ENCODE measurements around the gene MARCHF10.

DNA sequence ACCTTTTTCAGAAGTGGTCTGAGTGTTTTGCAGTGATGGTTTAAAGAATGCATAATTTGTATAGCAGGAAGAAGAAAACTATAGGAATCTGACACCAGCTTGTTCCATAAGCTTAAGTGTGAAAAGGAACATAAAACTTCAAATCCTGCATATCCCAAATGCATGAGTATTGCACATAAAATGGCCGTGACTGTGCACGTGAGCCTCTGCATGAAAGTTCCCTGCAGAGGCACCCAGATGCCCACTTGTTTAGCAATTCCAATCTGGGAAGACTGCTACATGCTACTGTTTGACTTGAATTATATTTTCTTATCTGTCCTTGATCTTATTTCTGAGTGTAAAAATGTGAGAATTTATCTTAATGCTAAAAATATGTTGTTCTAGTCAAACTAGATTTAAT, 21.5 kb downstream of the MARCHF10 start:
- TF ChIP-seq, protein P1, sequence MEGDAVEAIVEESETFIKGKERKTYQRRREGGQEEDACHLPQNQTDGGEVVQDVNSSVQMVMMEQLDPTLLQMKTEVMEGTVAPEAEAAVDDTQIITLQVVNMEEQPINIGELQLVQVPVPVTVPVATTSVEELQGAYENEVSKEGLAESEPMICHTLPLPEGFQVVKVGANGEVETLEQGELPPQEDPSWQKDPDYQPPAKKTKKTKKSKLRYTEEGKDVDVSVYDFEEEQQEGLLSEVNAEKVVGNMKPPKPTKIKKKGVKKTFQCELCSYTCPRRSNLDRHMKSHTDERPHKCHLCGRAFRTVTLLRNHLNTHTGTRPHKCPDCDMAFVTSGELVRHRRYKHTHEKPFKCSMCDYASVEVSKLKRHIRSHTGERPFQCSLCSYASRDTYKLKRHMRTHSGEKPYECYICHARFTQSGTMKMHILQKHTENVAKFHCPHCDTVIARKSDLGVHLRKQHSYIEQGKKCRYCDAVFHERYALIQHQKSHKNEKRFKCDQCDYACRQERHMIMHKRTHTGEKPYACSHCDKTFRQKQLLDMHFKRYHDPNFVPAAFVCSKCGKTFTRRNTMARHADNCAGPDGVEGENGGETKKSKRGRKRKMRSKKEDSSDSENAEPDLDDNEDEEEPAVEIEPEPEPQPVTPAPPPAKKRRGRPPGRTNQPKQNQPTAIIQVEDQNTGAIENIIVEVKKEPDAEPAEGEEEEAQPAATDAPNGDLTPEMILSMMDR (conservative IDR thresholded peaks at IDR 0.05; ENCODE audit: low read depth, low read length) = no peak
- no peak for TF ChIP-seq POLR2A (IDR thresholded peaks at IDR 0.05; ENCODE audit: low read depth, low read length)
- no peak for TF ChIP-seq CEBPB (IDR thresholded peaks at IDR 0.05; ENCODE audit: low read depth, low read length)
- no peak for TF ChIP-seq MAFK (IDR thresholded peaks at IDR 0.05; ENCODE audit: low read depth, low read length)
- TF ChIP-seq, protein P2, sequence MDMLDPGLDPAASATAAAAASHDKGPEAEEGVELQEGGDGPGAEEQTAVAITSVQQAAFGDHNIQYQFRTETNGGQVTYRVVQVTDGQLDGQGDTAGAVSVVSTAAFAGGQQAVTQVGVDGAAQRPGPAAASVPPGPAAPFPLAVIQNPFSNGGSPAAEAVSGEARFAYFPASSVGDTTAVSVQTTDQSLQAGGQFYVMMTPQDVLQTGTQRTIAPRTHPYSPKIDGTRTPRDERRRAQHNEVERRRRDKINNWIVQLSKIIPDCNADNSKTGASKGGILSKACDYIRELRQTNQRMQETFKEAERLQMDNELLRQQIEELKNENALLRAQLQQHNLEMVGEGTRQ (IDR thresholded peaks at IDR 0.05; ENCODE audit: low read depth, low read length) = no peak
- no peak for TF ChIP-seq SMC3 (IDR thresholded peaks at IDR 0.05; ENCODE audit: low read depth, low read length)
- no peak for TF ChIP-seq MAZ (IDR thresholded peaks at IDR 0.05; ENCODE audit: borderline replicate concordance, low read depth, low read length)

Data from IMR-90 (cell line).